ENCODE data around the gene DCTD.

GRCh38 chr4:182918044-182918607 lies 940 bp upstream of the DCTD start:
- TF ChIP-seq CTCF (IDR thresholded peaks at IDR 0.05; ENCODE audit: insufficient read depth, low read length, poor library complexity, severe bottlenecking) (no peak), EZH2phosphoT487 (conservative IDR thresholded peaks at IDR 0.05; ENCODE audit: low read length) (no peak)

Data from SU-DHL-6 (cell line).